ENCODE results near the gene MARCKS.
A peak's percentile ranks its signal among the peaks of the same experiment; 100 is the strongest.
"Not testable (repeated sequence)": the region's sequence is repeated elsewhere in the genome, so short reads cannot be mapped to it uniquely, and the experiment has no call there.

Gene MARCKS

DNA sequence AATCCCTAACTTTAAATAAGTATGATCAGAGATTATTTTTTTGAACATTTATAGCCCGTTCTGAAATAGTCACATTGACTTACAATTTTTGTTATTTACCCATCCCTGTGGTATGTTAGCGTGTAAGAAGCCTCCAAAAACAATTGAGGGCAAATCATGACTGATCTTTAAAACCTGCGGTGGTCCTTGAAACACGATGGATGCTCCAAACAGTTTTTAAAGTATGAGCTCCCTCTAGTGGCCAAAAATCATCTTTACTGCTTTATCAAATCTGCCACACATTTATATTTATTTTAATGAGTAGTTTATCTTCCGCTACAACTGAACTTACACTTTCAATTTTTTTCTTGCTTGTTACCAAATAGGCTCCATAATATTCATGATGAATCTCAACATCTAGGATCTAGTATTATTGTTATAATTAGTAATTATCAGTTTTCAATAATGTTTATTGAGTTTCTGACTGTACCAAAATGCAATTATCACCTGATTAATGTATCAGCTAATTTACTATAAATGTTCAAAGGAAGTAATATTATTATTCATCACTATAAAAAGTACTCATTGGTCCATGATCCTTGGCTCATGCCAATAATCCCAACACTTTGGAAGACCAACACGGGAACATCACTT, 52.2 kb downstream of the MARCKS start:
- Histone ChIP-seq H3K4ac (ENCODE audit: low read length) (no peak overlapping the region), H3K79me1 (ENCODE audit: low read depth, low read length) (no peaks in the 10 kb centered on the region), H3K9ac (ENCODE audit: low read depth, low read length, poor library complexity) (no peak overlapping the region), H4K8ac (ENCODE audit: low read depth, low read length) (no peak overlapping the region), H3K27ac (replicated peaks; ENCODE audit: low read length) (no peak overlapping the region), H2AK5ac (ENCODE audit: low read depth, low read length) (no peak overlapping the region), H3K4me2 (ENCODE audit: insufficient read depth, low read length, poor library complexity, severe bottlenecking) (no peak overlapping the region), H2BK15ac (ENCODE audit: low read length) (no peak overlapping the region), H2AFZ (ENCODE audit: low read length) (no peak overlapping the region), H3K14ac (ENCODE audit: low read length) (no peak overlapping the region), H4K91ac (ENCODE audit: low read depth, low read length, poor library complexity) (no peak overlapping the region), H3K23ac (ENCODE audit: low read depth, low read length, poor library complexity) (no peak overlapping the region), H3K9me3 (replicated peaks in 1 of 2; ENCODE audit: control insufficient read depth in 2 of 2, insufficient read depth in 1 of 2, low read depth in 1 of 2, low read length in 2 of 2) (peaks cover 0 to 2% of the 10 kb centered on the region in 2 donors), H3K4me3 (ENCODE audit: low read length in 2 of 2) (no peak overlapping the region), H2BK12ac (ENCODE audit: low read length) (no peak overlapping the region), H3K4me1 (ENCODE audit: control insufficient read depth in 2 of 2, insufficient read depth in 1 of 2, low read depth in 1 of 2, low read length in 2 of 2) (no peaks in the 10 kb centered on the region), H2BK120ac (ENCODE audit: low read depth, low read length) (no peak overlapping the region), H3K18ac (ENCODE audit: low read length) (no peak overlapping the region), H3K27me3 (ENCODE audit: control insufficient read depth in 3 of 3, insufficient read depth in 3 of 3, low read depth in 1 of 3, low read length in 3 of 3) (no peaks in the 10 kb centered on the region), H3K36me3 (replicated peaks in 1 of 2; ENCODE audit: control insufficient read depth in 2 of 2, insufficient read depth in 2 of 2, low read length in 2 of 2) (no peaks in the 10 kb centered on the region), H2BK5ac (ENCODE audit: low read length) (no peak overlapping the region)
- no CpG with 5 or more reads among the region's 6 CpGs for WGBS, 2 donors (ENCODE audit: extremely low coverage in 2 of 2, insufficient read length in 2 of 2, insufficient replicate concordance in 1 of 2)
- peak; percentile 72 for DNase-seq (ENCODE audit: low spot score)

DNA sequence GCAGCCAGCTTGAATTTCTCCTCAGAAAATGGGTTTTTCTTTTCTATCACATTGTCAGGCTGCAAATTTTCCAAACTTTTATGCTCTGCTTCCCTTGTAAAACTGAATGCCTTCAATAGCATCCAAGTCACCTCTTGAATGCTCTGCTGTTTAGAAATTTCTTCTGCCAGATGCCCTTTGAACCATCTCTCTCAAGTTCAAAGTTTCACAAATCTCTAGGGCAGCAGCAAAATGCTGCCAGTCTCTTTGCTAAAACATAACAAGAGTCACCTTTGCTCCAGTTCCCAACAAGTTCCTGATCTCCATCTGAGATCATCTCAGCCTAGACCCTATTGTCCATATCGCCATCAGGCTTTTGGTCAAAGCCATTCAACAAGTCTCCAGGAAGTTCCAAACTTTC, 53.1 kb downstream of the MARCKS start:
- not testable (repeated sequence) for H2BK15ac ChIP-seq (ENCODE audit: low read length); H3K4ac ChIP-seq (ENCODE audit: low read length); DNase-seq (ENCODE audit: low spot score); H3K18ac ChIP-seq (ENCODE audit: low read length); H3K4me1 ChIP-seq (ENCODE audit: control insufficient read depth in 2 of 2, insufficient read depth in 1 of 2, low read depth in 1 of 2, low read length in 2 of 2); H3K4me2 ChIP-seq (ENCODE audit: insufficient read depth, low read length, poor library complexity, severe bottlenecking); H2BK5ac ChIP-seq (ENCODE audit: low read length); H3K9me3 ChIP-seq (replicated peaks in 1 of 2; ENCODE audit: control insufficient read depth in 2 of 2, insufficient read depth in 1 of 2, low read depth in 1 of 2, low read length in 2 of 2); H3K79me1 ChIP-seq (ENCODE audit: low read depth, low read length); H4K8ac ChIP-seq (ENCODE audit: low read depth, low read length); H3K4me3 ChIP-seq (ENCODE audit: low read length in 2 of 2); H2AFZ ChIP-seq (ENCODE audit: low read length); H3K14ac ChIP-seq (ENCODE audit: low read length); H3K23ac ChIP-seq (ENCODE audit: low read depth, low read length, poor library complexity); H2AK5ac ChIP-seq (ENCODE audit: low read depth, low read length); H3K36me3 ChIP-seq (replicated peaks in 1 of 2; ENCODE audit: control insufficient read depth in 2 of 2, insufficient read depth in 2 of 2, low read length in 2 of 2); H3K27ac ChIP-seq (replicated peaks; ENCODE audit: low read length); H3K9ac ChIP-seq (ENCODE audit: low read depth, low read length, poor library complexity); H2BK12ac ChIP-seq (ENCODE audit: low read length); H4K91ac ChIP-seq (ENCODE audit: low read depth, low read length, poor library complexity); H2BK120ac ChIP-seq (ENCODE audit: low read depth, low read length); H3K27me3 ChIP-seq (ENCODE audit: control insufficient read depth in 3 of 3, insufficient read depth in 3 of 3, low read depth in 1 of 3, low read length in 3 of 3)
- no CpG with 5 or more reads among the region's 1 CpG for WGBS, 2 donors (ENCODE audit: extremely low coverage in 2 of 2, insufficient read length in 2 of 2, insufficient replicate concordance in 1 of 2)

Data from neuronal stem cell (in vitro differentiated cells).